Suprapubic skin (tissue), 4 donors: ENCODE measurements around the gene NFYA.

Experiments
- CTCF ChIP-seq, 2 donors: fragments of 200-600 bp in 1 of 2; fragments of 450-650 bp in 1 of 2; sonication (generic) in 1 of 2; IDR thresholded peaks; one replicate each; pipeline ENCODE4 v1.5.1; 2016 to 2019; ENCODE audit warnings: antibody characterized with exemption in 2 of 2, mild to moderate bottlenecking in 1 of 2, moderate library complexity in 1 of 2
- POLR2A ChIP-seq, 2 donors: fragments of 450-650 bp; IDR thresholded peaks; one replicate each; pipeline ENCODE4 v1.6.1; 2017; ENCODE audit warnings: antibody characterized with exemption in 2 of 2, mild to moderate bottlenecking in 2 of 2, moderate library complexity in 2 of 2
- POLR2AphosphoS5 ChIP-seq, 3 donors: sonication (generic); formaldehyde crosslinking; IDR thresholded peaks; one replicate each; pipeline ENCODE4 v1.6.1; 2017; ENCODE audit warnings: antibody characterized with exemption in 3 of 3

DNA sequence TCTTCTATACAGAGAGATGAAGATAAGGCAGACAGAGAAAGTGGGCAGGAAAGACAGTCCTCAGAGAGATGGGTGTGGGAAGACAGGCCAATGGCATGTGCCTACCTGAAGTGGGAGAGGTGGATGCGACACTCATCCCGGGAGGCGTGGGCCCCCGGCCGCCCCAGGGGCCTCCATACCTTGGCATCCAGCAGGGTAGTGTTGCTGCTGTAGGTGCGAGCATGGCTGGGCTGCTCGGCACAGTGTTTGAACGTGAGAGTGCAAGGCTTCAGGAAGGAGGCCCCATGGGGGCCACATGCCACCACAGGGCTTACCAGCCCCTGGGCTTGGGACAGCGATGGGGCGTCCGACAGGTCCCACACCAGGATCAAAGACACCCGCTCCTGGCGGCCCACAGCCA, 39.0 kb upstream of the NFYA start:
- no peak for TF ChIP-seq CTCF (IDR thresholded peaks at IDR 0.05)
- no peak for TF ChIP-seq POLR2A (IDR thresholded peaks at IDR 0.05)
- TF ChIP-seq POLR2AphosphoS5 (IDR thresholded peaks at IDR 0.05) = no peak
